Measurements from ENCODE around the gene NTPCR. TPM values are rescaled to one million over a fixed set of nuclear protein-coding genes. Genes with fewer than 3 reads are reported as not detected.
"Not testable (repeated sequence)": the region's sequence is repeated elsewhere in the genome, so short reads cannot be mapped to it uniquely, and the experiment has no call there.

The NTPCR gene
- total RNA-seq, 1 experiment from 2014 or later = 49.1 TPM

DNA sequence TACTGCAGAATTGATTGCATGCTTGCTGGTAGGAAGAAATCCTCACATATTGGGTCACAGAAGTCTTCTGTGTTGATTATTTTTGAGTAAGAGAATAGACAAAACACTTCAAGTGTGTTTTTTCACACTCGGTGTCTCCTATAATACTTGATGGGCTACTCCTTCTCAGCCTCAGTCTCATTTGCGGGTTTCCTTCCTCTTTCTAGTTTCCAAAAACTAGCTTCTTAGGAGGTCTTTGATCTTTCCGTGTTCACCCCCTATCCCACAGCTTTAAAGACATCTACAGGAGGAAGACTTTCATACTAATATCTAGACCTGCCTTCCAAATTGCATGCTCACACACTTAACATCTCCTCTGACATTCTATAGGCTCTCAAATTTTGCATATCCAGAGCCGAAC lies 40.7 kb upstream of the NTPCR start:
- POLR2A ChIA-PET = no interaction called here
- H3K27ac Mint-ChIP-seq (ENCODE audit: unreplicated experiment) = no peak overlapping the region
- intact Hi-C loops (cut with micrococcal nuclease; ENCODE audit: unreplicated experiment) = no loop called here
- CTCF ChIA-PET = no interaction called here
- peaks cover 11% of the 10 kb centered on the region for H3K4me1 Mint-ChIP-seq (ENCODE audit: low read depth, unreplicated experiment)
- H3K27me3 Mint-ChIP-seq (ENCODE audit: insufficient read depth, unreplicated experiment) = no peaks in the 10 kb centered on the region
- no peaks in the 10 kb centered on the region for H3K27me3 ChIP-seq (replicated peaks; ENCODE audit: control insufficient read depth, insufficient read depth, low read length)
- peaks cover 7% of the 10 kb centered on the region for H3K4me1 ChIP-seq
- no peaks in the 10 kb centered on the region for H3K9me3 ChIP-seq
- no peak overlapping the region for H3K4me3 Mint-ChIP-seq (ENCODE audit: unreplicated experiment)
- no peaks in the 10 kb centered on the region for H3K36me3 Mint-ChIP-seq (ENCODE audit: insufficient read depth, unreplicated experiment)
- no peak overlapping the region for H3K4me3 ChIP-seq (ENCODE audit: low read depth, low read length)
- no TSS peak for BruUV-seq (replicated peaks)
- no peaks in the 10 kb centered on the region for H3K36me3 ChIP-seq (ENCODE audit: control insufficient read depth, insufficient read depth, low read length)
- DNase-seq = no peak
- TF ChIP-seq, protein P1, sequence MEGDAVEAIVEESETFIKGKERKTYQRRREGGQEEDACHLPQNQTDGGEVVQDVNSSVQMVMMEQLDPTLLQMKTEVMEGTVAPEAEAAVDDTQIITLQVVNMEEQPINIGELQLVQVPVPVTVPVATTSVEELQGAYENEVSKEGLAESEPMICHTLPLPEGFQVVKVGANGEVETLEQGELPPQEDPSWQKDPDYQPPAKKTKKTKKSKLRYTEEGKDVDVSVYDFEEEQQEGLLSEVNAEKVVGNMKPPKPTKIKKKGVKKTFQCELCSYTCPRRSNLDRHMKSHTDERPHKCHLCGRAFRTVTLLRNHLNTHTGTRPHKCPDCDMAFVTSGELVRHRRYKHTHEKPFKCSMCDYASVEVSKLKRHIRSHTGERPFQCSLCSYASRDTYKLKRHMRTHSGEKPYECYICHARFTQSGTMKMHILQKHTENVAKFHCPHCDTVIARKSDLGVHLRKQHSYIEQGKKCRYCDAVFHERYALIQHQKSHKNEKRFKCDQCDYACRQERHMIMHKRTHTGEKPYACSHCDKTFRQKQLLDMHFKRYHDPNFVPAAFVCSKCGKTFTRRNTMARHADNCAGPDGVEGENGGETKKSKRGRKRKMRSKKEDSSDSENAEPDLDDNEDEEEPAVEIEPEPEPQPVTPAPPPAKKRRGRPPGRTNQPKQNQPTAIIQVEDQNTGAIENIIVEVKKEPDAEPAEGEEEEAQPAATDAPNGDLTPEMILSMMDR (IDR thresholded peaks at IDR 0.05; ENCODE audit: insufficient read depth in 1 of 2, low read depth in 1 of 2, low read length in 1 of 2, severe bottlenecking in 1 of 2, unreplicated experiment in 1 of 2) = no peak
- H3K9me3 Mint-ChIP-seq (ENCODE audit: unreplicated experiment) = no peaks in the 10 kb centered on the region

DNA sequence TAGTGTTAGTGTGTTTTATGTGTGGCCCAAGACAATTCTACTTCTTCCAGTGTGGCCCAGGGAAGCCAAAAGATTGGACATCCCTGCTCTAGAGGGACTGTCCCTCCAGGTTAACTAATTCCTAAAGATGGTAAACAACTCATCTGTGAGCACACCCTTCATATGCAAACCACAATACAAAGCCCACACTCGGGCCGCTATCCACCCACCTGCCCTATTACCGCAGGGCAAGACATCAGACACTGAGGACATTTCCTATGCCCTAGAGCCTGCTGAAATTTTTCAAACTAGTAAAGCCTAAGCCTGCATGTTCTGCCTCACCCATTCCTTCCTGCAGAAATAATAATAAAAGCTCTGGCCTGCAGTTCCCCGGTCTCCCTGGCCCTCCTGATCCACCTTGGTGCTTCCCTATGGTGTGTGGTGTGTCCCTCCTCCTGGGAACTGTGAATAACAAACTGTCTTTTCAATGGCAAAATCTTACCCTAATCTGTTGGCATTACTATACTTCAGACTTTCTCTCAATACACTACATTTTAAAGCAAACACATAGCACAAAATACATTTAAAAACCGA lies 39.3 kb upstream of the NTPCR start:
- no TSS peak for BruUV-seq (replicated peaks)
- no peaks in the 10 kb centered on the region for H3K27me3 ChIP-seq (replicated peaks; ENCODE audit: control insufficient read depth, insufficient read depth, low read length)
- no peaks in the 10 kb centered on the region for H3K27me3 Mint-ChIP-seq (ENCODE audit: insufficient read depth, unreplicated experiment)
- H3K4me1 ChIP-seq = no peaks in the 10 kb centered on the region
- H3K4me3 ChIP-seq (ENCODE audit: low read depth, low read length) = no peak overlapping the region
- TF ChIP-seq, protein P1 (IDR thresholded peaks at IDR 0.05; ENCODE audit: insufficient read depth in 1 of 2, low read depth in 1 of 2, low read length in 1 of 2, severe bottlenecking in 1 of 2, unreplicated experiment in 1 of 2) = no peak
- ChIA-PET CTCF (no interaction called here), POLR2A (no interaction called here)
- H3K27ac Mint-ChIP-seq (ENCODE audit: unreplicated experiment) = no peak overlapping the region
- intact Hi-C loops (cut with micrococcal nuclease; ENCODE audit: unreplicated experiment) = no loop called here
- DNase-seq = no peak
- no peaks in the 10 kb centered on the region for H3K9me3 Mint-ChIP-seq (ENCODE audit: unreplicated experiment)
- no peaks in the 10 kb centered on the region for H3K36me3 Mint-ChIP-seq (ENCODE audit: insufficient read depth, unreplicated experiment)
- H3K36me3 ChIP-seq (ENCODE audit: control insufficient read depth, insufficient read depth, low read length) = no peaks in the 10 kb centered on the region
- H3K4me1 Mint-ChIP-seq (ENCODE audit: low read depth, unreplicated experiment) = no peaks in the 10 kb centered on the region
- no peak overlapping the region for H3K4me3 Mint-ChIP-seq (ENCODE audit: unreplicated experiment)
- H3K9me3 ChIP-seq = no peaks in the 10 kb centered on the region

DNA sequence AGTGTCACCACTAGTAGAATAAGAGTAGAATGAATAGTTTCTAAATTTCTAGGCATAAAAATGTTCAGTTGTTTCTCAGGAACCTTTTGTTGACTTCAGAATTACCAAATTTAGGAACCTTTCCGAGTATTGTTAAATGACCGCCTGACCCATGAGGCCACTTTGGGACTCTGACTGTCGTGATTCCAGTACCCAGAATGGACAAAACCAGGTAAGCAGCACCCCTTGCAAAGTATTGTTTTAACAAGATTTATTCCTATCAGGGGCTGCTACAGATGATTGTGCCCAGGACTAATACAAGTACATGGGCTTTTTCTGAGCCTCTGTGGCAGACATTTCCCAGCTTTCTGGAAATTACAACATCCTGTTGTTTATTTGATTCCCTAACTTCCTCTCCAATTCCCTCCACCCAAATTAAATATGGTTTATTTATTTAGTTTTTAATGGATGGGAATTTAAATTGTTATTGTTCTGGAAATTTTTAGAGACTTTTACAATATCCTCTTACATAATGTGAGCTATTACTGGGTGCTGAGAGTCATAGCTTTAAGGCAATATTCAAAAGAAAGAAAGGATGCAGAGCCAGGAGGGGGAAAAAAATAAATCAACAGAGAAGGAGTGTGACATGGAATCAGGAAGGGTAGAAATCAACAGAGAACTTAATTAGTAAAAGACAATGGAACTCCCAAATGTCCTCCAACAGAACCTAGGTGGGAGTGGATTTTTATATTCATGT lies 37.4 kb upstream of the NTPCR start:
- Histone ChIP-seq H3K36me3 (ENCODE audit: control insufficient read depth, insufficient read depth, low read length) (no peaks in the 10 kb centered on the region), H3K27me3 (replicated peaks; ENCODE audit: control insufficient read depth, insufficient read depth, low read length) (no peaks in the 10 kb centered on the region), H3K4me1 (no peaks in the 10 kb centered on the region), H3K9me3 (no peaks in the 10 kb centered on the region), H3K4me3 (ENCODE audit: low read depth, low read length) (no peak overlapping the region)
- CTCF ChIA-PET = no interaction called here
- no peaks in the 10 kb centered on the region for H3K27me3 Mint-ChIP-seq (ENCODE audit: insufficient read depth, unreplicated experiment)
- no peaks in the 10 kb centered on the region for H3K36me3 Mint-ChIP-seq (ENCODE audit: insufficient read depth, unreplicated experiment)
- H3K4me3 Mint-ChIP-seq (ENCODE audit: unreplicated experiment) = no peak overlapping the region
- H3K9me3 Mint-ChIP-seq (ENCODE audit: unreplicated experiment) = peaks cover 13% of the 10 kb centered on the region
- intact Hi-C loops (cut with micrococcal nuclease; ENCODE audit: unreplicated experiment) = no loop called here
- H3K4me1 Mint-ChIP-seq (ENCODE audit: low read depth, unreplicated experiment) = no peaks in the 10 kb centered on the region
- POLR2A ChIA-PET = no interaction called here
- DNase-seq = no peak
- TF ChIP-seq, protein P1 (IDR thresholded peaks at IDR 0.05; ENCODE audit: insufficient read depth in 1 of 2, low read depth in 1 of 2, low read length in 1 of 2, severe bottlenecking in 1 of 2, unreplicated experiment in 1 of 2) = no peak
- H3K27ac Mint-ChIP-seq (ENCODE audit: unreplicated experiment) = no peak overlapping the region
- BruUV-seq (replicated peaks) = no TSS peak

DNA sequence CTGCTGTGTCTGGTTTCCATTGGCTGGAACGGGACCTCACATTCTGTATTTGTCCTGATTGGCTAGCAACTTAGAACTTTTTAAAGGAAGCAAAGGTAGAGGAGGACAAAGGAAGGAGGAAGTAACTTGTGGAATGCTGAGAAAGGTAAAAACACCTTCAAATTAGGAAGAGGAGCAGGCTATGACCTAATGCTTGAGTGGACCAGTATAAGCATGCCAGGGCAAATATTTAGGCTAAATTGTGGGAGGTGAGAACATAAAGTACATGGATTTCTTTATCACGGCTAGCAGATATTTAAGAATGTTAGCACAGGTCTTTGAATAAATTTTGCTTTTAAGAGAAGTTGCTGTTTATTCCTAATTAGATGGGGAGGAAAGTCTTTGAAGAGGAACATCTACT lies 36.1 kb upstream of the NTPCR start:
- H3K4me1 Mint-ChIP-seq (ENCODE audit: low read depth, unreplicated experiment); H3K36me3 Mint-ChIP-seq (ENCODE audit: insufficient read depth, unreplicated experiment); H3K4me3 Mint-ChIP-seq (ENCODE audit: unreplicated experiment); H3K4me3 ChIP-seq (ENCODE audit: low read depth, low read length); intact Hi-C loops (cut with micrococcal nuclease; ENCODE audit: unreplicated experiment); BruUV-seq (replicated peaks); CTCF ChIA-PET; H3K27ac Mint-ChIP-seq (ENCODE audit: unreplicated experiment); DNase-seq; POLR2A ChIA-PET; H3K27me3 Mint-ChIP-seq (ENCODE audit: insufficient read depth, unreplicated experiment); H3K4me1 ChIP-seq; H3K27me3 ChIP-seq (replicated peaks; ENCODE audit: control insufficient read depth, insufficient read depth, low read length); H3K36me3 ChIP-seq (ENCODE audit: control insufficient read depth, insufficient read depth, low read length); H3K9me3 ChIP-seq: not testable (repeated sequence)
- H3K9me3 Mint-ChIP-seq (ENCODE audit: unreplicated experiment) = peaks cover 13% of the 10 kb centered on the region
